B cell (primary cell): ENCODE results near the gene DNASE2.

Experiments used
- CTCF ChIP-seq: fragments of 200-600 bp; IDR thresholded peaks from one replicate; pipeline ENCODE4 v1.8.0; 2022; ENCODE audit warnings: antibody characterized with exemption, mild to moderate bottlenecking
- EZH2 ChIP-seq: IDR thresholded peaks from 2 replicates; pipeline ENCODE4 v1.6.1; 2012; ENCODE audit warnings: borderline replicate concordance, low read depth, mild to moderate bottlenecking, moderate library complexity, low read length; ENCODE audit not compliant: insufficient read depth, poor library complexity, severe bottlenecking

DNA sequence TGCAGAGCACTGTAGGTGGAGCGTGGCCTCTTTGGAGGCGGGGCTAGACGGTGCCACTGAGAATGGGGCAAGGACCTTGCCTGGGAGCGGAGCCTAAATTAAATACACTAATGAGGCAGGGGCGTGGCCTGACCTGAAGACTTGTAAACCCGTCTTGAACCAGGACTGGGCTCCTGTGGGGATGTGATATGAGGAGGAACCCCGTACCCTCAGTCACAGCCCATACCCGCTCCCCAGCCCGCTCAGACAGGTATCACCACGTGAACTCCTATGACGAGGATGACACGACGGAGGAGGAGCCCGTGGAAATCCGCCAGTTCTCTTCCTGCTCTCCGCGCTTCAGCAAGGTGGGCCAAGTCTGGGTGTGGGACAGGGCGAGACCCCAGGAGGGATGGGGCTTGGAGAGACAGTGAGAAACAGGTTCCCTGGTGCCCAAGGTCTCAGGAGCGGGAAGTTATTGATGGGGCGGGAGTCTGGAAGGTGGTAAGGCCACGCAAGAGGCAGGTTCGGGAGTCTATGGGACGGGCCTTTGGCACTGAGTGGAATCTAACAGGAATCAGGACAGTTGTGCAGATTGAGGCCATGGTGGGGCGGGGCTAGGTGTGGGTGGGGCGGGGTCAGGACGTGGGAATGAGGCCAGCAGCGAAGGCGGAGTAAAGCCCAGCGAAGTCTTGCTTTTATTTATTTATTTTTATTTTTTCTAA lies 14.7 kb downstream of the DNASE2 start:
- TF ChIP-seq CTCF: no peak
- no peak for TF ChIP-seq EZH2
